ENCODE results near the gene GDI1.

GDI1 gene

GRCh38 chrX:154401045-154401799, 35.7 kb upstream of the GDI1 start:
- no peak overlapping the region for H3K4me3 ChIP-seq (ENCODE audit: low read depth, low read length)
- no peaks in the 10 kb centered on the region for H3K27me3 ChIP-seq (ENCODE audit: control insufficient read depth, insufficient read depth, low read length)
- no peaks in the 10 kb centered on the region for H3K36me3 ChIP-seq (ENCODE audit: control insufficient read depth, insufficient read depth, low read length)
- H3K4me2 ChIP-seq (ENCODE audit: low read length) = no peak overlapping the region
- H3K9ac ChIP-seq = no peak overlapping the region
- TF ChIP-seq CTCF (IDR thresholded peaks at IDR 0.05) = no peak
- H3K4me1 ChIP-seq = no peaks in the 10 kb centered on the region
- no peak overlapping the region for H3K27ac ChIP-seq
- no peak overlapping the region for H2AFZ ChIP-seq
- no peaks in the 10 kb centered on the region for H3K79me2 ChIP-seq
- no peaks in the 10 kb centered on the region for H3K9me3 ChIP-seq (ENCODE audit: control insufficient read depth, low read length)

GRCh38 chrX:154401918-154402621, 34.9 kb upstream of the GDI1 start:
- Histone ChIP-seq H3K36me3 (ENCODE audit: control insufficient read depth, insufficient read depth, low read length) (no peaks in the 10 kb centered on the region), H3K27ac (no peak overlapping the region), H2AFZ (no peak overlapping the region), H3K27me3 (ENCODE audit: control insufficient read depth, insufficient read depth, low read length) (no peaks in the 10 kb centered on the region), H3K9ac (no peak overlapping the region), H3K4me2 (ENCODE audit: low read length) (no peak overlapping the region), H3K9me3 (ENCODE audit: control insufficient read depth, low read length) (no peaks in the 10 kb centered on the region), H3K4me3 (ENCODE audit: low read depth, low read length) (no peak overlapping the region), H3K79me2 (no peaks in the 10 kb centered on the region), H3K4me1 (no peaks in the 10 kb centered on the region)
- no peak for TF ChIP-seq CTCF (IDR thresholded peaks at IDR 0.05)

GRCh38 chrX:154402622-154403127, 34.3 kb upstream of the GDI1 start:
- TF ChIP-seq CTCF (IDR thresholded peaks at IDR 0.05) = no peak
- no peaks in the 10 kb centered on the region for H3K27me3 ChIP-seq (ENCODE audit: control insufficient read depth, insufficient read depth, low read length)
- no peak overlapping the region for H3K27ac ChIP-seq
- no peak overlapping the region for H3K4me2 ChIP-seq (ENCODE audit: low read length)
- no peaks in the 10 kb centered on the region for H3K79me2 ChIP-seq
- H3K4me1 ChIP-seq = no peaks in the 10 kb centered on the region
- H3K9ac ChIP-seq = no peak overlapping the region
- no peaks in the 10 kb centered on the region for H3K9me3 ChIP-seq (ENCODE audit: control insufficient read depth, low read length)
- no peak overlapping the region for H3K4me3 ChIP-seq (ENCODE audit: low read depth, low read length)
- H2AFZ ChIP-seq = no peak overlapping the region
- H3K36me3 ChIP-seq (ENCODE audit: control insufficient read depth, insufficient read depth, low read length) = no peaks in the 10 kb centered on the region

- no peak for TF ChIP-seq CTCF (IDR thresholded peaks at IDR 0.05)
- H3K36me3 ChIP-seq (ENCODE audit: control insufficient read depth, insufficient read depth, low read length) = no peaks in the 10 kb centered on the region
- H3K9ac ChIP-seq = no peak overlapping the region
- no peak overlapping the region for H2AFZ ChIP-seq
- H3K9me3 ChIP-seq (ENCODE audit: control insufficient read depth, low read length) = no peaks in the 10 kb centered on the region
- no peaks in the 10 kb centered on the region for H3K79me2 ChIP-seq
- no peak overlapping the region for H3K27ac ChIP-seq
- H3K4me1 ChIP-seq = no peaks in the 10 kb centered on the region
- H3K4me3 ChIP-seq (ENCODE audit: low read depth, low read length) = no peak overlapping the region
- no peaks in the 10 kb centered on the region for H3K27me3 ChIP-seq (ENCODE audit: control insufficient read depth, insufficient read depth, low read length)
- no peak overlapping the region for H3K4me2 ChIP-seq (ENCODE audit: low read length)
Observed at GRCh38 chrX:154403192-154403591, 33.8 kb upstream of the GDI1 start.
